H1 (cell line): ENCODE results near the gene RPL12. TPM values are rescaled to one million over a fixed set of nuclear protein-coding genes. Genes with fewer than 3 reads are reported as not detected.

ENCODE experiments used
- CTCF ChIA-PET: fragments of 300-600 bp; sonication (Branson Sonifier 250); formaldehyde crosslinking; loops from one replicate; lab custom pipeline; 2021; ENCODE audit not compliant: partially characterized antibody; lab: Charles Lee
- POLR2A ChIA-PET: fragments of 300-600 bp; sonication (Branson Sonifier 250); formaldehyde crosslinking; loops from one replicate; lab custom pipeline; 2021; ENCODE audit warnings: inconsistent platforms; ENCODE audit not compliant: partially characterized antibody; lab: Charles Lee
- DNase-seq, 2 experiments: peaks; one replicate each; pipeline versions ENCODE4 v3.0.0 to v3.0.0-alpha.2; 2010 to 2022; ENCODE audit warnings: low spot score in 2 of 2, low read depth in 1 of 2, mixed read lengths in 1 of 2
- FAIRE-seq: peaks from 2 replicates; lab custom pipeline; 2011; peaks lifted over from hg19 to GRCh38; lab: Jason Lieb, UNC
- H2AFZ ChIP-seq: 2 replicates; pipeline ENCODE4 v1.8.1; 2012; ENCODE audit warnings: low read length, inconsistent platforms
- H2AK5ac ChIP-seq: 2 replicates; pipeline ENCODE4 v1.6.1; 2013; ENCODE audit warnings: low read depth, low read length
- H2BK120ac ChIP-seq: replicated peaks from 2 replicates; pipeline ENCODE3; 2013; ENCODE audit warnings: low read depth, low read length, inconsistent platforms
- H2BK12ac ChIP-seq: 2 replicates; pipeline ENCODE4 v1.6.1; 2013; ENCODE audit warnings: low read depth, low read length
- H2BK15ac ChIP-seq: 2 replicates; pipeline ENCODE4 v1.6.1; 2013; ENCODE audit warnings: low read length
- H2BK20ac ChIP-seq: 2 replicates; pipeline ENCODE4 v1.6.1; 2013; ENCODE audit warnings: low read length
- H2BK5ac ChIP-seq: 2 replicates; pipeline ENCODE4 v1.6.1; 2013; ENCODE audit warnings: low read depth, low read length
- H3K14ac ChIP-seq: 2 replicates; pipeline ENCODE4 v1.6.1; 2013; ENCODE audit warnings: inconsistent platforms; ENCODE audit not compliant: insufficient read length
- H3K18ac ChIP-seq: 2 replicates; pipeline ENCODE4 v1.6.1; 2013; ENCODE audit warnings: low read length; ENCODE audit errors: extremely low read depth
- H3K23ac ChIP-seq: 2 replicates; pipeline ENCODE4 v1.6.1; 2013; ENCODE audit warnings: inconsistent platforms; ENCODE audit not compliant: insufficient read length
- H3K23me2 ChIP-seq: 2 replicates; pipeline ENCODE4 v1.6.1; 2013; ENCODE audit warnings: low read depth, low read length
- H3K27ac ChIP-seq: 2 replicates; pipeline ENCODE4 v1.6.1; 2011; ENCODE audit warnings: low read depth, low read length, inconsistent platforms
- H3K27me3 ChIP-seq, 4 experiments: replicated peaks in 1 of 4; 1 replicate in 1 of 4; 2 replicates in 3 of 4; pipeline versions ENCODE4 v1.6.1 to v1.8.1; 2011 to 2013; ENCODE audit warnings: low read length in 3 of 4, mild to moderate bottlenecking in 3 of 4, inconsistent platforms in 2 of 4, mixed read lengths in 2 of 4, moderate library complexity in 1 of 4; ENCODE audit not compliant: control insufficient read depth in 3 of 4, insufficient read depth in 3 of 4; ENCODE audit errors: extremely low read depth in 1 of 4
- H3K36me3 ChIP-seq, 4 experiments: 2 replicates each; pipeline versions ENCODE4 v1.6.1 to v1.8.1; 2011 to 2013; ENCODE audit warnings: mild to moderate bottlenecking in 4 of 4, low read length in 3 of 4, moderate library complexity in 2 of 4, control low read depth in 1 of 4, inconsistent platforms in 1 of 4; ENCODE audit not compliant: insufficient read depth in 4 of 4, control insufficient read depth in 2 of 4
- H3K4ac ChIP-seq: replicated peaks from 2 replicates; pipeline ENCODE3; 2013; ENCODE audit warnings: low read length, low read depth, mixed read lengths, inconsistent platforms; ENCODE audit not compliant: insufficient read length
- H3K4me1 ChIP-seq, 4 experiments: replicated peaks in 1 of 4; 1 replicate in 1 of 4; 2 replicates in 3 of 4; pipeline versions ENCODE4 v1.6.1 to v1.8.1; 2011 to 2013; ENCODE audit warnings: low read length in 3 of 4, inconsistent platforms in 2 of 4, mixed read lengths in 1 of 4; ENCODE audit not compliant: insufficient read depth in 4 of 4, control insufficient read depth in 3 of 4
- H3K4me2 ChIP-seq, 2 experiments: 2 replicates each; pipeline versions ENCODE4 v1.6.1 to v1.8.1; 2011 to 2013; ENCODE audit warnings: low read depth in 2 of 2, low read length in 2 of 2, control low read depth in 1 of 2, inconsistent platforms in 1 of 2, mild to moderate bottlenecking in 1 of 2; ENCODE audit not compliant: insufficient read depth in 1 of 2
- H3K4me3 ChIP-seq, 4 experiments: fragments of 200-600, 300-600 bp in 1 of 4; sonication (generic), shearing (Covaris generic), sonication (Bioruptor Twin) in 1 of 4; 2 replicates each; pipeline versions ENCODE4 v1.5.1 to v1.8.1; 2011 to 2016; ENCODE audit warnings: low read length in 4 of 4, low read depth in 3 of 4, control low read depth in 2 of 4, inconsistent platforms in 2 of 4, mild to moderate bottlenecking in 2 of 4, mixed read lengths in 1 of 4, moderate library complexity in 1 of 4; ENCODE audit not compliant: insufficient read depth in 2 of 4; ENCODE audit errors: extremely low read depth in 1 of 4
- H3K56ac ChIP-seq: replicated peaks from 2 replicates; pipeline ENCODE3; 2013; ENCODE audit warnings: low read depth, mild to moderate bottlenecking, mixed read lengths, low read length, inconsistent platforms; ENCODE audit not compliant: insufficient read length
- H3K79me1 ChIP-seq: 2 replicates; pipeline ENCODE4 v1.6.1; 2013; ENCODE audit warnings: low read depth, low read length, control low read depth
- H3K79me2 ChIP-seq, 2 experiments: 2 replicates each; pipeline versions ENCODE4 v1.6.1 to v1.8.1; 2012 to 2013; ENCODE audit warnings: low read length in 2 of 2, mild to moderate bottlenecking in 2 of 2, inconsistent platforms in 1 of 2; ENCODE audit not compliant: insufficient read depth in 2 of 2, control insufficient read depth in 1 of 2
- H3K9ac ChIP-seq, 4 experiments: replicated peaks in 1 of 4; 1 replicate in 1 of 4; 2 replicates in 3 of 4; pipeline versions ENCODE4 v1.6.1 to v1.8.1; 2011 to 2013; ENCODE audit warnings: low read depth in 3 of 4, low read length in 3 of 4, control low read depth in 2 of 4, mild to moderate bottlenecking in 2 of 4, moderate library complexity in 2 of 4, inconsistent platforms in 1 of 4; ENCODE audit errors: extremely low read depth in 1 of 4
- H3K9me3 ChIP-seq, 2 experiments: 2 replicates each; pipeline versions ENCODE4 v1.6.1 to v1.8.1; 2012 to 2013; ENCODE audit warnings: mild to moderate bottlenecking in 2 of 2, moderate library complexity in 2 of 2, control low read depth in 1 of 2, inconsistent platforms in 1 of 2, low read depth in 1 of 2, low read length in 1 of 2, mixed read lengths in 1 of 2; ENCODE audit not compliant: insufficient read depth in 2 of 2
- H4K20me1 ChIP-seq, 2 experiments: replicated peaks in 1 of 2; 2 replicates each; pipeline versions ENCODE3 to v1.8.1; 2011 to 2013; ENCODE audit warnings: inconsistent platforms in 2 of 2, low read length in 2 of 2, mild to moderate bottlenecking in 1 of 2; ENCODE audit not compliant: insufficient read depth in 2 of 2, control insufficient read depth in 1 of 2
- H4K5ac ChIP-seq: 2 replicates; pipeline ENCODE4 v1.6.1; 2013; ENCODE audit warnings: low read length, low read depth, mixed read lengths, inconsistent platforms; ENCODE audit not compliant: insufficient read length
- H4K8ac ChIP-seq: 2 replicates; pipeline ENCODE4 v1.8.0; 2013; ENCODE audit warnings: mild to moderate bottlenecking, moderate library complexity, low read length, inconsistent platforms; ENCODE audit not compliant: insufficient read depth; ENCODE audit errors: extremely low read depth
- H4K91ac ChIP-seq: replicated peaks from 2 replicates; pipeline ENCODE3; 2013; ENCODE audit warnings: low read length, mixed read lengths, inconsistent platforms; ENCODE audit not compliant: insufficient read length
- EP300 ChIP-seq, 2 experiments: IDR thresholded peaks; 1 replicate in 1 of 2; 2 replicates in 1 of 2; pipeline ENCODE4 v1.6.1; 2011 to 2012; ENCODE audit warnings: low read depth in 2 of 2, low read length in 2 of 2, mild to moderate bottlenecking in 2 of 2, borderline replicate concordance in 1 of 2, inconsistent platforms in 1 of 2, moderate library complexity in 1 of 2
- FOSL1 ChIP-seq: IDR thresholded peaks from 2 replicates; pipeline ENCODE4 v1.6.1; 2011; ENCODE audit warnings: mild to moderate bottlenecking, low read depth, low read length, moderate library complexity; ENCODE audit not compliant: insufficient read depth
- KDM1A ChIP-seq: fragments of 200-600, 300-600 bp; sonication (generic); IDR thresholded peaks from 2 replicates; pipeline ENCODE4 v1.7.1; 2016; ENCODE audit warnings: mild to moderate bottlenecking, low read length, borderline replicate concordance
- POLR2A ChIP-seq, 2 experiments: IDR thresholded peaks; 1 replicate in 1 of 2; 2 replicates in 1 of 2; pipeline ENCODE4 v1.6.1; 2011; ENCODE audit warnings: low read depth in 2 of 2, low read length in 2 of 2, mild to moderate bottlenecking in 2 of 2; ENCODE audit errors: control extremely low read depth in 1 of 2
- SUZ12 ChIP-seq: fragments of 200-600 bp; sonication (generic); IDR thresholded peaks from 2 replicates; pipeline ENCODE4 v1.6.1; 2012; ENCODE audit warnings: mild to moderate bottlenecking, inconsistent platforms, low read length, moderate library complexity, mixed read lengths
- TAF7 ChIP-seq: optimal IDR thresholded peaks from 2 replicates; pipeline ENCODE3; 2011; ENCODE audit warnings: low read depth, mild to moderate bottlenecking, inconsistent platforms, low read length, moderate library complexity, borderline replicate concordance
- TCF12 ChIP-seq: IDR thresholded peaks from 2 replicates; pipeline ENCODE4 v1.6.1; 2011; ENCODE audit warnings: low read depth, mild to moderate bottlenecking, low read length
- WGBS, 2 experiments: shearing (Covaris generic) in 1 of 2; methylation state at CpG; one replicate each; pipeline versions ENCODE4 v1.1.6 to v1.1.7; 2013 to 2015; ENCODE audit warnings: low lambda C conversion rate in 2 of 2, mixed read lengths in 2 of 2, inconsistent platforms in 1 of 2, low coverage in 1 of 2, missing lambda C conversion rate in 1 of 2; ENCODE audit not compliant: insufficient replicate concordance in 2 of 2, insufficient coverage in 1 of 2, insufficient read length in 1 of 2; ENCODE audit errors: extremely low coverage in 1 of 2, missing lambda C conversion rate in 1 of 2; 5-methylcytosine and 5-hydroxymethylcytosine counted together
- polyA plus RNA-seq, 7 experiments: library from polyadenylated mRNA; depleted of rRNA in 3 of 7; stranded (reverse) in 5 of 7; unstranded in 2 of 7; fragments of >200 nt in 5 of 7; fragments of 200-250 nt in 2 of 7; gene quantifications; 1 replicate in 5 of 7; 2 replicates in 1 of 7; 4 replicates in 1 of 7; pipeline versions ENCODE4 v1.2.1 to v1.2.3, GENCODE V29; 2011 to 2013; ENCODE audit warnings: missing spikeins in 2 of 7, mixed read lengths in 2 of 7
- total RNA-seq: library from RNA; stranded (reverse); fragmentation: NEBNext Ultra II Directional; extraction: Animal tissue kit (Norgen Biotek cat#: 25700); gene quantifications from 2 replicates; pipeline ENCODE4 v1.2.1, GENCODE V29; 2021

Gene RPL12
- total and polyA plus RNA-seq, 2 of the 8 experiments (the other 6 are each of a cell fraction or from before 2014, with no cell fraction given): 1,993 to 4,892 TPM

- Histone ChIP-seq H2BK15ac (no peak overlapping the region), H3K4me3 (peak overlapping the region; percentile 85 to 99 (median 88); a peak in 5 of 8 replicates), H3K4me1 (peaks cover 0 to 6% (median 4%) of the 10 kb centered on the region in 4 experiments; a peak in 4 of 7 replicates), H4K91ac (no peak overlapping the region), H4K8ac (no peak overlapping the region), H3K18ac (no peak overlapping the region), H3K9ac (no peak overlapping the region; a peak in 1 of 7 replicates), H4K20me1 (peaks cover 20 to 29% of the 10 kb centered on the region in 2 experiments), H2AFZ (no peak overlapping the region), H2AK5ac (no peak overlapping the region), H3K4ac (no peak overlapping the region)
- no peak for FAIRE-seq
- TF ChIP-seq TAF7: no peak
- TF ChIP-seq TCF12: no peak
- no peak for TF ChIP-seq EP300 (IDR thresholded peaks at IDR 0.05; ENCODE audit: borderline replicate concordance in 1 of 2, low read depth in 2 of 2, low read length in 2 of 2)
- TF ChIP-seq KDM1A: no peak
- TF ChIP-seq POLR2A (IDR thresholded peaks at IDR 0.05; ENCODE audit: control extremely low read depth in 1 of 2, low read depth in 2 of 2, low read length in 2 of 2): peak in 1 of 2 experiments; percentile 27; a peak in 2 of 3 replicates
- TF ChIP-seq FOSL1: no peak
- no peak for TF ChIP-seq SUZ12
- TF ChIP-seq, all 59 proteins: peak for 1
- no peak for DNase-seq
- Histone ChIP-seq H3K56ac (no peak overlapping the region), H3K36me3 (peaks cover 35 to 70% (median 54%) of the 10 kb centered on the region in 4 experiments), H3K23me2 (peaks cover 19% of the 10 kb centered on the region), H2BK120ac (no peak overlapping the region), H4K5ac (no peak overlapping the region), H3K27me3 (no peaks in the 10 kb centered on the region), H2BK12ac (no peak overlapping the region), H3K23ac (no peak overlapping the region), H3K4me2 (peak overlapping the region; percentile 95 to 100), H3K79me1 (peaks cover 7% of the 10 kb centered on the region; the same call in 1 of the 2 replicates), H3K14ac (no peak overlapping the region), H3K9me3 (0 out of 4 replicates have a peak, but pooled peaks cover 0 to 5% of the 10 kb centered on the region in 2 experiments), H2BK20ac (no peak overlapping the region), H2BK5ac (no peak overlapping the region), H3K27ac (no peak overlapping the region), H3K79me2 (peaks cover 17 to 38% of the 10 kb centered on the region in 2 experiments)
- CTCF ChIA-PET: interaction anchor here (0.6 to 1.3 kb wide), 3 partner anchors 9 to 508 kb away, joined by 3 to 4 read pairs (median 3); no protein-coding TSS in a partner anchor
- POLR2A ChIA-PET: interaction anchor here (0.6 to 6.7 kb wide), 20 partner anchors 9 to 770 kb away, joined by 3 to 64 read pairs (median 4); partner anchors contain the start of genes SLC2A8 and ZNF79
- 90% methylated on average over 8 of the region's 8 CpGs; no CpG with 5 or more reads in 1 of the 2 experiments for whole genome bisulfite sequencing, 2 experiments
These were observed 2.9 kb downstream of the RPL12 start for GRCh38 chr9:127448112-127448805.
